Brain microvascular endothelial cell (primary cell): ENCODE measurements around the gene ABCB1.

ENCODE experiments used
- DNase-seq: peaks from one replicate; pipeline ENCODE4 v3.0.0-alpha.2; 2020
- H3K27ac ChIP-seq: fragments of 250-450 bp; sonication (Bioruptor Pico); 2 replicates; pipeline ENCODE4 v1.5.1; 2020; ENCODE audit warnings: mild to moderate bottlenecking, moderate library complexity
- H3K27me3 ChIP-seq: fragments of 250-450 bp; sonication (Bioruptor Pico); replicated peaks from 2 replicates; pipeline ENCODE4 v1.5.1; 2020; ENCODE audit warnings: mild to moderate bottlenecking
- H3K36me3 ChIP-seq: fragments of 250-450 bp; sonication (Bioruptor Pico); replicated peaks from 2 replicates; pipeline ENCODE4 v1.5.1; 2020; ENCODE audit warnings: mild to moderate bottlenecking
- H3K4me3 ChIP-seq: 2 replicates; pipeline ENCODE4 v1.5.1; 2011; ENCODE audit warnings: low read depth, mild to moderate bottlenecking, control low read depth, low read length, moderate library complexity
- in situ Hi-C: cut with HindIII; loops from 2 replicates; pipeline ENCODE4 v1.10.0; 2017; ENCODE audit warnings: low sequenced_read_pairs, low pct_ligation_motif_present
- TF ChIP-seq, protein P1 (sequence below): IDR thresholded peaks from 2 replicates; pipeline ENCODE4 v1.5.1; 2011; ENCODE audit warnings: low read depth, mild to moderate bottlenecking, moderate library complexity, low read length, control low read depth, inconsistent platforms; ENCODE audit errors: missing control alignments

ABCB1 gene

DNA sequence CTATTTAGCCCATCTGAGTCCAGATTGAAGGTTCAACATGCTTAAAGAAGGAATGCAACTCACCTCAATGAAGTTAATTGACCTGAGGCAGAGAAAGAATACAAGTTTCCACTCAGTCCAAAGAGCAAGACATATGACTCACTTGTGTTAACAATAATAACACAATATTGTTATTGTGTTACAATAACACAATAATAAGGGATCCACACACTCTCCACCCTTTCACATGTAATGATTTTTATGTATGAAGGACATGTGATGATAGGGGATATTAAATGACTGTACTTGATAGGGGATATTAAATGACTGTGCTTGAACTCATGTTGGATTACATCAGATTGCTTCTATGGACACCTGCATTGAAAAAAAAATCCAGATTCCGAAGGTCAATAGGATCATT lies 3.6 kb upstream of the ABCB1 start:
- H3K27ac ChIP-seq = no peak overlapping the region
- TF ChIP-seq, protein P1, sequence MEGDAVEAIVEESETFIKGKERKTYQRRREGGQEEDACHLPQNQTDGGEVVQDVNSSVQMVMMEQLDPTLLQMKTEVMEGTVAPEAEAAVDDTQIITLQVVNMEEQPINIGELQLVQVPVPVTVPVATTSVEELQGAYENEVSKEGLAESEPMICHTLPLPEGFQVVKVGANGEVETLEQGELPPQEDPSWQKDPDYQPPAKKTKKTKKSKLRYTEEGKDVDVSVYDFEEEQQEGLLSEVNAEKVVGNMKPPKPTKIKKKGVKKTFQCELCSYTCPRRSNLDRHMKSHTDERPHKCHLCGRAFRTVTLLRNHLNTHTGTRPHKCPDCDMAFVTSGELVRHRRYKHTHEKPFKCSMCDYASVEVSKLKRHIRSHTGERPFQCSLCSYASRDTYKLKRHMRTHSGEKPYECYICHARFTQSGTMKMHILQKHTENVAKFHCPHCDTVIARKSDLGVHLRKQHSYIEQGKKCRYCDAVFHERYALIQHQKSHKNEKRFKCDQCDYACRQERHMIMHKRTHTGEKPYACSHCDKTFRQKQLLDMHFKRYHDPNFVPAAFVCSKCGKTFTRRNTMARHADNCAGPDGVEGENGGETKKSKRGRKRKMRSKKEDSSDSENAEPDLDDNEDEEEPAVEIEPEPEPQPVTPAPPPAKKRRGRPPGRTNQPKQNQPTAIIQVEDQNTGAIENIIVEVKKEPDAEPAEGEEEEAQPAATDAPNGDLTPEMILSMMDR = no peak
- no peak for DNase-seq
- peaks cover 9% of the 10 kb centered on the region for H3K27me3 ChIP-seq
- no peak overlapping the region for H3K4me3 ChIP-seq
- H3K36me3 ChIP-seq = no peaks in the 10 kb centered on the region
- in situ Hi-C loops = no loop called here

DNA sequence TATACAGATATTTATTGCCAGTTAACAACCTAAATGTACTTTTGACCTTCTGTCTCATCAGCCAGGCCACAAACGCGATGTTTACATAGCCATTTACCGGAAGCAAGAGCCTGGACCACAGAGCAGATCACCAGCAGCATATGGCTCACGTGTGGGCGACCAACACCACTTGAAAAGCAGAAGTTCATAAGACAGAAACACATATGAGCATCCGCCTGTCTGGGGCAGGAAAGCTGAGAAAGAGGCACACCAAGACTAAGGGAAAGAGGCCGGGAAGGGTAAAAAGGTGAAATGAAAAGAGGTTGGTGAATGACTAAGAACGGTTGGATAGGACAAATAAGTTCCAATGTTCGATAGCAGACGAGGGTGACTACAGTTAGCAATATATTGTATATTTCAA lies 1.3 kb downstream of the ABCB1 start:
- peaks cover 9% of the 10 kb centered on the region for H3K27me3 ChIP-seq
- in situ Hi-C loops = no loop called here
- no peaks in the 10 kb centered on the region for H3K36me3 ChIP-seq
- no peak overlapping the region for H3K27ac ChIP-seq
- no peak for DNase-seq
- TF ChIP-seq, protein P1 = no peak
- H3K4me3 ChIP-seq = no peak overlapping the region

DNA sequence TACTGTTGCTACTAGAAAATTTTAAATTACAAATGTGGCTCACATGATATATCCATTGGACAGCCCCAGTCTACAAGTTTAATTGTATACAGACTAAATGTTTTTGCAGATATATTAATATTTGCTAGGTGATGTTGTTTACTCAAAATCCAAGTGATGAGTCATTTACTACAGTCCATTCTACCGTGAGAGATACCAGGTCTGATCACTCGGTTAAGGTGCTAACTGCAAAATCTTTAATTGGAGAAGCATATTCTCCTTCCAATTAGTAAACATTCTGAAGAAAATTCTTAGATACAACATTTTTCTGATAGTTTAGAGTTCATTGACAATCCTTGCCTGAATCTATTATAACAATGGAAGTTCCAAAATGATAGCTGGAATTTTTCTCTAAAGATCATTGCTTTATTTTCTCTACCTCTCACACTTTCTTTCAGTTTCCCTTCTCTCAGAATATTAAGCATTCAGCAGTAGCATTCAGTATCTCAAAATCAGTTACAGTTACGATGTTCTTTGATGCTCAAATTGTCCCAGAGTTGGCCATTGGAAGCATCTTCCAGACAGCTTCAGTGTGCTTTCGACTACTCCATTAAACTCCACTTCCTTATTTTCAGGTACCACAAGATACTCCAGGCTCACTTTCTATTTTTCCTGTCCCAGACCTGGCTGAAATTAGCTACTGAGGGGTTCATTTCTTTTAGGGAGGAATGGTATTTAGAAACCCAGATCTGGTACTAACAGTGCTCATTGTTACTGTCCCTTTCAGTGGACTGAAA lies 2.3 kb downstream of the ABCB1 start:
- in situ Hi-C loops = no loop called here
- no peak overlapping the region for H3K4me3 ChIP-seq
- H3K27me3 ChIP-seq = peaks cover 9% of the 10 kb centered on the region
- DNase-seq = no peak
- H3K36me3 ChIP-seq = no peaks in the 10 kb centered on the region
- TF ChIP-seq, protein P1 = no peak
- H3K27ac ChIP-seq = no peak overlapping the region

DNA sequence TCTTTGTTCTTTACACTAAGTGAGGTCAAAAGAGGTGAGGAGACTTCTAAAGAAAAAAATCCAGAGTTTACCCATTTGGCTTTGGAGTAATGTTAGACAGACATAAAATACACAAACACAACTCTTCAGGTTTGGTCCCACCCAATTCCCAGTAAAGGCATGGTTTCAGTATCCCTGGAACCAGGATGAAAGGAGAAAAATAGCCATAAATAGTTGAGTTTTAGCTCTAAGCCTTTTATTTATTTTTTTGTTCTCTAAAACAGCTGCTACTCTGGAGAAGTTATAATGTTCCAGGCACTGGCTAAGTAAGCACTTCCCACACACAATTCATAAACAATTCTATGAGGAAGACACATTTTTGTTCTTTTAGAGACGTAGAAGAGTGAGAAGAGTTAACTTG lies 4.0 kb downstream of the ABCB1 start:
- Histone ChIP-seq H3K27ac (no peak overlapping the region), H3K27me3 (peaks cover 9% of the 10 kb centered on the region), H3K36me3 (no peaks in the 10 kb centered on the region), H3K4me3 (no peak overlapping the region)
- in situ Hi-C loops = no loop called here
- DNase-seq = no peak
- TF ChIP-seq, protein P1 = no peak

DNA sequence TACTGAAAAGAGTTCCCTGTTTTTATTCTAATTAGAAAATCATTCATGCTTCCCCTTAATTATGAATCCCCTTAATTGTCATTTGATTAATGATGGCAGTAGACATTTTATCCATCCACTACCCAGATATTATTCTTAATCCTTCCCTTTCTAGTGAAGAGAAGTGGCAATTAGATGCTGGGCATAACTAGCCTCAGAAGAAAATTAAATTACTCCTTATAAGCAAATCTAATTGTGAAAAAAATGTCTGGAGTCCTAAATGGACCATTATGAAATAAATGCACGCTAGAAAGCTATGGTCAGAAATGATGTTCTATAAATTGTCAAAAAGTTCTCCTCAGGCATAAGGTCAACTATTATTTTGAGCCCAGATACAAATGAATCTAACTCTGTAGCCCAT lies 4.5 kb downstream of the ABCB1 start:
- TF ChIP-seq, protein P1 = no peak
- H3K27ac ChIP-seq = no peak overlapping the region
- H3K4me3 ChIP-seq = no peak overlapping the region
- DNase-seq = no peak
- H3K27me3 ChIP-seq = peaks cover 9% of the 10 kb centered on the region
- in situ Hi-C loops = no loop called here
- H3K36me3 ChIP-seq = no peaks in the 10 kb centered on the region

DNA sequence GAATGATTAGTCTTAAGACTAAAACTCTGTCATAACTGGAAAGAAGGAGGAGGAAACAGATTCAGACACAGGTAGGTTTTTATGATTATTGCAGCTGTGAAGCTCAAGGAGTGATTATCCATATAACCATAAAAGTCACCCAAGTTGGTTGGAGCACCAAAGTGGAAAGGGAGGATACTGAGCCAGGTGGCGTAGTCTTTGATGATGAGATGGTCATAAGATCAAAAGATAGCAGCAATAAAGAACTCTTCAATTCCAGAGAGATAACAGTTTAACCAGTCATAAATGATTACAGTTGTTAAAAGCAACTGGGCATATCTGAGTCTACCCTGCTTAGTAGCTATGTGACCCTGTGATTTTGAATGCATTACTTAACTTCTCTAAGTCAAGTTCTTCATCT lies 8.4 kb downstream of the ABCB1 start:
- TF ChIP-seq, protein P1 = no peak
- Histone ChIP-seq H3K27ac (no peak overlapping the region), H3K27me3 (no peaks in the 10 kb centered on the region), H3K36me3 (no peaks in the 10 kb centered on the region), H3K4me3 (no peak overlapping the region)
- no peak for DNase-seq
- in situ Hi-C loops = no loop called here
